Loucy (cell line): ENCODE data around the gene OGN.

Experiments used
- EZH2phosphoT487 ChIP-seq: fragments of 200-600 bp; IDR thresholded peaks from 2 replicates; pipeline ENCODE4 v1.6.1; 2018; ENCODE audit warnings: antibody characterized with exemption, mild to moderate bottlenecking, moderate library complexity, borderline replicate concordance
- TF ChIP-seq, protein P1 (sequence below): fragments of 200-600 bp; sonication (generic); conservative IDR thresholded peaks from 2 replicates; pipeline ENCODE4 v1.5.1; 2014; ENCODE audit warnings: mild to moderate bottlenecking, antibody characterized with exemption, low read length

DNA sequence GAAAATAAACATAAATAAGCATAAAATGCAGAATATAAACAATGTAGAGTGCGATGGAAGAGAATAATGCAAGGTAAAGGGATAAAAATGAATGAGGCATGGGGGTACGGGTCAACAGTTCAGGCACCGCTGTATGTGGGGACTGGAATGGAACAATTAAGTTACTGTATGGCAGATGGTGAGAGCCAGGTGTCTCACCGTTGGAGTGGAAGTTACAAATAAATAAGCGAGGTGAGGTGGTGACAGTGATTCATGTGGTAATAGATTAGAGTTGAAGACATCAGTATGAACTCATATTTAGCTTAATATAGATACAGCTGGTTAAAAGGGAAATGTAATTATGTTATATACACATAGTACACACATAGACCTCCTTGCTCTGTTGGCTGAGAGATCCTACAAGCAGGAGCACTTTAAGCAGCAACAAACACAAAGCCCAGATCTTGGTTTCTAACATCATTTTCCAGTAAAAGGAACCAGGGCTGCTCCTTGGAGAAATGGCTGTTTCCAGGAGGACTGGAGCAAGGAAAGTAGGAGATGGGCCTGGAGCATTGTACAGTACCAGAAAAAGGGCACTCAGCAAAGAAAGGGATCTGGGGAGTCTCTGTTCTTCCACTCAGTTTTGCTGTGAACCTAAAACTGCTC is 22.2 kb upstream of the OGN start:
- TF ChIP-seq, protein P1, sequence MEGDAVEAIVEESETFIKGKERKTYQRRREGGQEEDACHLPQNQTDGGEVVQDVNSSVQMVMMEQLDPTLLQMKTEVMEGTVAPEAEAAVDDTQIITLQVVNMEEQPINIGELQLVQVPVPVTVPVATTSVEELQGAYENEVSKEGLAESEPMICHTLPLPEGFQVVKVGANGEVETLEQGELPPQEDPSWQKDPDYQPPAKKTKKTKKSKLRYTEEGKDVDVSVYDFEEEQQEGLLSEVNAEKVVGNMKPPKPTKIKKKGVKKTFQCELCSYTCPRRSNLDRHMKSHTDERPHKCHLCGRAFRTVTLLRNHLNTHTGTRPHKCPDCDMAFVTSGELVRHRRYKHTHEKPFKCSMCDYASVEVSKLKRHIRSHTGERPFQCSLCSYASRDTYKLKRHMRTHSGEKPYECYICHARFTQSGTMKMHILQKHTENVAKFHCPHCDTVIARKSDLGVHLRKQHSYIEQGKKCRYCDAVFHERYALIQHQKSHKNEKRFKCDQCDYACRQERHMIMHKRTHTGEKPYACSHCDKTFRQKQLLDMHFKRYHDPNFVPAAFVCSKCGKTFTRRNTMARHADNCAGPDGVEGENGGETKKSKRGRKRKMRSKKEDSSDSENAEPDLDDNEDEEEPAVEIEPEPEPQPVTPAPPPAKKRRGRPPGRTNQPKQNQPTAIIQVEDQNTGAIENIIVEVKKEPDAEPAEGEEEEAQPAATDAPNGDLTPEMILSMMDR: no peak
- TF ChIP-seq EZH2phosphoT487: no peak
